Ishikawa (cell line): Measurements from ENCODE around the gene TLN1.

ENCODE experiments used
- CEBPB ChIP-seq: IDR thresholded peaks from 2 replicates; pipeline ENCODE4 v1.6.1; 2012
- CREB1 ChIP-seq: IDR thresholded peaks from 2 replicates; pipeline ENCODE4 v1.6.1; 2012; ENCODE audit warnings: low read depth
- EP300 ChIP-seq: IDR thresholded peaks from 2 replicates; pipeline ENCODE4 v1.6.1; 2012; ENCODE audit warnings: borderline replicate concordance
- FOXM1 ChIP-seq: IDR thresholded peaks from 2 replicates; pipeline ENCODE4 v1.6.1; 2012; ENCODE audit warnings: low read depth, borderline replicate concordance
- MAX ChIP-seq: IDR thresholded peaks from 2 replicates; pipeline ENCODE4 v1.6.1; 2012
- RAD21 ChIP-seq: IDR thresholded peaks from 2 replicates; pipeline ENCODE4 v1.6.1; 2012; ENCODE audit warnings: low read depth
- TAF1 ChIP-seq: IDR thresholded peaks from 2 replicates; pipeline ENCODE4 v1.6.1; 2012; ENCODE audit warnings: low read depth, mild to moderate bottlenecking

- TF ChIP-seq RAD21 (no peak), CEBPB (no peak), EP300 (no peak), CREB1 (no peak), FOXM1 (no peak), MAX (no peak), TAF1 (no peak)
These were observed 17.9 kb downstream of the TLN1 start for GRCh38 chr9:35714123-35714522.
